Amniotic stem cell (primary cell): ENCODE data around the gene ADGRD1.
"Not testable (repeated sequence)": the region's sequence is repeated elsewhere in the genome, so short reads cannot be mapped to it uniquely, and the experiment has no call there.

Source experiments
- DNase-seq: peaks from one replicate; lab custom pipeline; 2025; lab: John Stamatoyannopoulos, UW

ADGRD1 gene

DNA sequence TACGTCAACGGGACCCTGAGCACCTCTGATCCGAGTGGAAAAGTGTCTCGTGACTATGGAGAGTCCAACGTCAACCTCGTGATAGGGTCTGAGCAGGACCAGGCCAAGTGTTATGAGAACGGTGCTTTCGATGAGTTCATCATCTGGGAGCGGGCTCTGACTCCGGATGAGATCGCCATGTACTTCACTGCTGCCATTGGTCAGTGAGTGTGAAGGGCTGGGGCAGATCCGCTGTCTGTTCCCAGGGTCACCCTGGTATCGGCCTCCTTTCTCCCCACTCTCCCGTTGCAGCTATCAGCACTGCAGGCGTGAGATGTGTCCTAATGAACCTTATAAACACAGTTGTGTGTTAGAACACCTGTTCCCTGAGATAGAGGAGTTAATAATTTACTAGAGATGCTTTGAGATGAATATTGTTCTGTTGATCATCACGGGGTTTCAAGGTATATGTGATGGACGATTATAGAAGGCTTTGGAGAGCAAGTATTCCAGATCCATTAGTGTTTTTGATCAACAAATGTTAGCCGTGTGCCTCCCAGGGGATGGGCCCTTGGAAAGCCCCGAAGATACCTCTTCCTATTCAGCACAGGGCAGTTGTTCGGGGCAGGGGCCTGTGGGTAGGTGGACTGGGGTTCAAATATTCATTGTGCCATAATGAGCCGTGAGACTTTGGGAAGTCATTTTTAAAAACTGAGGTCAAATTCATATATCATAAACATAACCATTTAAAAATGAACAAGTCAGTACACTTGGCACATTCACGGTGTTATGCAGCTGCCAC is 33.6 kb downstream of the ADGRD1 start:
- DNase-seq, result no peak

DNA sequence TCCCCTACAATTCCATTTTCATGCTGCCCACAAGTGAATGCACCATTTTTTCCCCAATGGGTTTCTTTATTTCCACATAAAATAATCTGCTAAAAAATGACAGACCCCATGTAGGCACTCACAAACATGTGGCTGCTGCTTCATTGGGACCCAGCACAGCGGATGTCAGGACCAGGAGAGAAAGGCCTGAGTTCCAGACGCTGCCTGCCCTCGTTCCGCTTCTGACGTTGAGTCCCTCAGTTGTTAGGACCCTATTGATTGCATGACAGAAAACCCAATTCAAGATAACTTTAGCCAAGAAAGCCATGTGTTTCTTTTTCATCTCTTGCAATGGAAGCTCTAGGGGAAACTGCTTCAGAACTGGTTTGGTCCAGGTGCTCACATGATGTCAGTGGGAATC is 34.6 kb downstream of the ADGRD1 start:
- no peak for DNase-seq

- no peak for DNase-seq
These were observed 35.0 kb downstream of the ADGRD1 start for GRCh38 chr12:130988751-130989150.

- DNase-seq, result no peak
These were observed 35.7 kb downstream of the ADGRD1 start for GRCh38 chr12:130989391-130989790.

DNA sequence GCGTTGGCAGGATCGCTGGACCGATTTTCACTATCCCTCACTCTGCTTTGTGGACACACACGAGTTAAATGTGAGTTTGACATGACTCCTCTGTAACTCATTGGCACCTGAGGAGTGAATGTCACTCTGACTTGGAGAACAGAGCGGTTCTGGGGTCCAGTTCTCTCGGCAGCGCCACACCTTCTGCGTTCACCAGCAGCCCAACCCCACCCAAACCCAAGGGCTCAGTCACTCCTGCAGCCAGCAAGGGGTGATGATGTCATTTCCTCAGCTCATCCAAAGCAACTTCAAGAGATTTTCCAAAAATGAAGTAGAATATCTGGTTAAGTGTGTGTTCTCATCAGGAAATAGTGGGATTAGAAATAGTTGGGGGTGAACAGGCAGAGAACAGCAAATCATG is 36.3 kb downstream of the ADGRD1 start:
- DNase-seq, result no peak

DNA sequence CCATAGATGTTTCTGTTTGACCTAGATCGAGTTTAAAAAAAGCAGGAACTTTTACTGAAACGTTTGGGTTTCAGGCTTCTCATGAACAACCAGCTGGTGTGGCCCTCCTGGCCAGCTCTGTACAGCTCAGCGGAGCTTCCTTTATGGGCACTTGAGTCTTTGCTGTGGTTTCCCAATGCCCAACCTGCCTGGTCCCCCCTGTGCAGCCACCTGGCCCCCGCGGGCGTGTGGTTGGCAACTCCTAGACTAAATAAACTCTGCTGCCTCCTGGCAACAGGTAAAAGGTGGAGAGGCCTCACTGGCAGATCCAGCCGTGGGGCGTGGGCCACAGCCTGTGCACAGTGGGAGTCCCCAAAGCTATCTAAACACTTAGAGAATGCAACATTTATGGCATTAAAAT is 38.7 kb downstream of the ADGRD1 start:
- DNase-seq, result no peak

- no peak for DNase-seq
These were observed 39.4 kb downstream of the ADGRD1 start for GRCh38 chr12:130992979-130993538.

DNA sequence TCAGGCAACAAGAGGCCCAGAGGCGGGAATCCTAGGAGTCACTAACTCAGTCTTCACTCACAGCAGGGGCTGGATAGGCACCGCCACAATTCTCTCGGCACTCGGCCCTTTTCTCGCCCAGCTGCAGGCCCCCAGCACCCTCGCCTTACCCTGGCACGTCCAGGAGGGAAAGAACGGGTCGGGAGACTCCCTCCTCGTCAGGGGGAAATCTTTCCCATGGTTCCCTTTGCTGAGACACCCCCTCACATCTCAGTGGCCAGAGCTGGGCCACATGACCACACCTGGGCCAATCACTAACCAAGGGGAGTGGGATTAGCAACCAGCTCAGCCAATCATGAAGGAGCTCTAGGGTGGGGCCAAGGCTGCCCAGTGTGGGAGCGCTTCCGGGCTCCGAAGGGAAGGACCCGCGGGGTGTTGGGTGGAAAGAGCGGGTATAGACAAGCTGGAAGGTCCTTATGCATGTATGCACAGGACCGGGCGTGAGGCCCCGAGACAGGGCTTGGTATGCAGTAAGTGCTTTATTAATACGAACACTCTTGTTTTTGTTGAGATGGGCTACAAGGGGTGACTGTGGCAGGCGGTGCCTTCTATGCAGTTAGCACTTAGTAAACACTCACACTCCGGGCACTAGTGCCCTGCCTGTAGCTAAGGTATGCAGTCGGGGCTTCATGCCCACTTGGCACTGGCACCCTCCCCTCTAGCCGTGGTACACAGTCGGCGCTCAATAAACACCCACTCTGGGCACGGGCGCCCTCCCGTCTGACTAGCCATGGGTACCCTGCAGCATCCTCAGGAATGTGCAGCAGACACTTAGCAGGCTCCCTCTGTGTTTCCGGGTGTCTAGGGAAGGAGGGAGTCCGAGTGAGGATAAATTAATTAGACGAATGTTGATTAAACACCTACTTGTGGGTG is 40.3 kb downstream of the ADGRD1 start:
- DNase-seq, result no peak

DNA sequence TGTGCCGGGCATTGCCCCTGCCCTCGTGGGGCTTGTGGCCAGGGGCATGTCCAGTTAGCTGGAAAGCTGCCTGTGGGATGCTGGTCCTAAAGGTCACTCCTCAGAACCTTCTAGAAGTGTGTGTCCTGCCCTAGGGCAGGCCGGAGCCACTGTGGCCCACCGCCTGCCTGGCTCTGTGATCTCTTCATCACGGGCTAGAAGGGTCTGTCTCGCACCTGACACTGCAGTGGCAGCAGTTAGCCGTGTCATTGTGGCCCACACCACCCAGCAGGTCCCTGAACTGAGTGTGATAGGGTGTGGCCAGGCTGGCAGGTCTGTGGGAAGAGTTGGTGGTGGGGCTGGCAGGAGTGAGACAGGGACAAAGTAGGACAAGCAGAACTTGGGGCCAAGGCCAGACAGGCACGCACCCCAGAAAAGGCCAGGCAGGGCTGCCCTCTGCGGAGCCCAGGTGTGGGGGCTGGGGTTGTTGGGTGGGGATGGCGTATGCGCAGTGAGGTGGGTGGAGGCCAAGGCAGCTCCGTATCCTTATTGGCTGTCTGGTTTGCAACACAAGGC is 41.2 kb downstream of the ADGRD1 start:
- DNase-seq, result no peak

DNA sequence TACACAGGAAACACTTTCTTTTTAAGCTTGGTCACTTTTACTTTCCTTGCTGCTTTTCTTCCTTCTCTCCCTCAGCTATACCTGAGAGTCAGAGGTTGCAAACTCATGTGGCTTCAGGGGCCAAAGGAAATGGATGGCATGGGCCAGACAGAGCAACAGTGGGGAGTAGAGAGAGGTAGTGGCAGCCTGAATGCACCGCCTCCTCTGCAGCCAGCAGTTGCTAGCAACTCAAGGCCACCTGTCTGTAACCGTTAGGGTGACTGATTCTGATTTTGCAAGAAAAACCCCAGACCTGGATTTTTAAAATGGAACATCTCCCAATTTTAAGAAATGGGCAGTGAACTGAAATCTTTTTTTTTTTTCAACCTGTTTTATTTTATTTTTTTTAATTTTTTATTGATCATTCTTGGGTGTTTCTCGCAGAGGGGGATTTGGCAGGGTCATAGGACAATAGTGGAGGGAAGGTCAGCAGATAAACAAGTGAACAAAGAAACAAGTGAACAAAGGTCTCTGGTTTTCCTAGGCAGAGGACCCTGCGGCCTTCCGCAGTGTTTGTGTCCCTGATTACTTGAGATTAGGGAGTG is 41.8 kb downstream of the ADGRD1 start:
- DNase-seq, result not testable (repeated sequence)

DNA sequence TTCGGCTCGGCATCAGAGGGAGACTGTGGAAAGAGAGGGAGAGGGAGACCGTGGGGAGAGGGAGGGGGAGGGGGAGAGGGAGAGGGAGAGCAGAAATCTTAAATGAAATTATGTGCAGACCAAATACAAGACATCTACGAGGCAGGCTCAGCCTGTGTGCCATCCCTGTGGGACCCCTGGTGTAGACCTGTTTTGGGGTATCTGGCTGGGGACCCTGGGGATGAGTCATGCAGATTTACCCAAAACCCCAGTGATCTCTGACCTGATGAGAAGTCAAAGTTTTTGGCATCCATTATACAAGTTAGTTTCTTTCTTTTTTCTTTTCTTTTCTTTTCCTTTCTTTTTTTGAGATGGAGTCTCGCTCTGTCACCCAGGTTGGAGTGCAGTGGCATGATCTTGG is 44.4 kb downstream of the ADGRD1 start:
- no peak for DNase-seq

DNA sequence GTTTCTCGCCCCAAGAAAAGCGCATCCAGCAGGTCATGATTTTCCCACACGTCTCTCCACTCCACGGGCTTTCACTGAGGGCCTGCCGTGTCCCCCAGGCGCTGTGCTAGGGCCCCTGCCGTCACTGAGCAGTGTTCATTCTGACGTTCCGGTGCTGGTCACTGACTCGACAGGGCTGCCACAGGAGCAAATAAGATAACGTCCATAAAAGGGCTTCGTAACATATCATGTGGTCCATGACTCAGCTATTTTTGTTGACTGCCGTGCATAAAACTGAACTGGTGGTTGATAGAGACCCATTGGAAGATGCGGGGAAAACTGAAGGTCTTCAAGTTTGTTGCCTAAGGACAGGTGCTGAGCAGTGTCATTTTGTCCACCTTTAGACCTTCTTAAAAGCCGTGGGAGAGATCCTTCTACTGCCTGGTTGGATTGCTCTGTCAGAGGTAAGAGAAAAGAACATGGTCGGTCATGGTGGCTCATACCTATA is 46.3 kb downstream of the ADGRD1 start:
- no peak for DNase-seq

- no peak for DNase-seq
These were observed 47.8 kb downstream of the ADGRD1 start for GRCh38 chr12:131001493-131001892.

GRCh38 chr12:131002216-131002631 is 48.5 kb downstream of the ADGRD1 start:
- no peak for DNase-seq

GRCh38 chr12:131003036-131003715 is 49.5 kb downstream of the ADGRD1 start:
- DNase-seq, result no peak

GRCh38 chr12:131003716-131004045 is 50.0 kb downstream of the ADGRD1 start:
- no peak for DNase-seq

GRCh38 chr12:131004166-131004565 is 50.5 kb downstream of the ADGRD1 start:
- no peak for DNase-seq

- DNase-seq, result no peak
These were observed 51.7 kb downstream of the ADGRD1 start for GRCh38 chr12:131005161-131006035.

GRCh38 chr12:131006036-131006735 is 52.5 kb downstream of the ADGRD1 start:
- no peak for DNase-seq
